Activated T-helper 17 cell treated with anti-CD3 and anti-CD28 coated beads, Interleukin-2, amount 50 U/mL, for 72 hours (primary cell): ENCODE measurements around the gene KRTAP12-4. TPM values are rescaled to one million over a fixed set of nuclear protein-coding genes. Genes with fewer than 3 reads are reported as not detected.
"Not testable (repeated sequence)": the region's sequence is repeated elsewhere in the genome, so short reads cannot be mapped to it uniquely, and the experiment has no call there.

Experiments used
- ATAC-seq: fragments of 150-1000 bp; cut with Tn5 transposase; replicated peaks from 2 replicates; pipeline ENCODE4 v1.10.0; 2021; ENCODE audit warnings: mild to moderate bottlenecking, moderate library complexity
- H3K27ac Mint-ChIP-seq: one replicate; pipeline ENCODE4 v1.8.0; 2022; ENCODE audit warnings: mixed read lengths
- H3K27me3 Mint-ChIP-seq: one replicate; pipeline ENCODE4 v1.8.0; 2022; ENCODE audit warnings: mixed read lengths
- H3K36me3 Mint-ChIP-seq: one replicate; pipeline ENCODE4 v1.8.0; 2022; ENCODE audit warnings: low read depth, mild to moderate bottlenecking, mixed read lengths
- H3K4me1 Mint-ChIP-seq: one replicate; pipeline ENCODE4 v1.8.0; 2022; ENCODE audit warnings: mixed read lengths
- H3K4me3 Mint-ChIP-seq: one replicate; pipeline ENCODE4 v1.8.0; 2022; ENCODE audit warnings: mild to moderate bottlenecking, mixed read lengths
- H3K9me3 Mint-ChIP-seq: one replicate; pipeline ENCODE4 v1.8.0; 2022; ENCODE audit warnings: mixed read lengths
- total RNA-seq, 2 donors: library from RNA; stranded (reverse); gene quantifications; one replicate each; pipeline ENCODE4 v1.2.3, GENCODE V29; 2022

Gene KRTAP12-4
- total RNA-seq = not detected

DNA sequence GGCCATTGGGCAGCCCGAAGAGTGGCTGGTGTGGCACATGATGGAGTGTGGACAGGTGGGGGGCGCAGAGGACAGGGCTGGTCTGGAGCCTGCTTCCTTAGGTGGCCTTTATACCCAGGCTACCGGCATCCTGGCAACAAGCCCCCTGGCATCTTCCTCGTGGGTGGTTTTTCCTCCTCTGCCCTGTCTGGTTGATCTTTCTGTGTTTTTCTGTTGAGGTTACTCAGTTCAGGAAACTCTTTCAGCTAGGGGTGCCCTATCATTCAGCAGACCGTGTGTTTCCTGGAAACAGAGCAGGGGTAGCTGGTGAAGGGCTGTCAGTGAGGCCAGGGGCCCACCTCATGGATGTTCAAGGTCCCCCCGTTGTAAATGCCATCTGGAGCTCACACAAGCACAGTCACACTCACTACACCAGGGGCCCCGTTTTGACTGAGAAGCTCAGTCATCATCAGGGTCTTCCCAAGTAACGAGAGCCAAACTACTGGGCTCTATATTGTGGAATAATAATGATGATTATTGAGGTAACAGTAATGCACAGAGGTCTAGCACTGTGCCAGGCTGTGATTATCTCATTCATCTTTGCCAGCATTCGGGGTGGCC lies at the start of gene KRTAP12-4:
KRTAP12-4 (minus strand) TSS at position 84 of the 600 bp plus-strand sequence; CDS start at position 39, 45 bp downstream.
- Mint-ChIP-seq H3K36me3 (no peaks in the 10 kb centered on the region), H3K27ac (peak within 1 kb of the TSS; percentile 50), H3K4me3 (peak within 1 kb of the TSS; percentile 19), H3K27me3 (no peaks in the 10 kb centered on the region), H3K9me3 (peaks cover 12% of the 10 kb centered on the region), H3K4me1 (peaks cover 23% of the 10 kb centered on the region)
- no peak for ATAC-seq

DNA sequence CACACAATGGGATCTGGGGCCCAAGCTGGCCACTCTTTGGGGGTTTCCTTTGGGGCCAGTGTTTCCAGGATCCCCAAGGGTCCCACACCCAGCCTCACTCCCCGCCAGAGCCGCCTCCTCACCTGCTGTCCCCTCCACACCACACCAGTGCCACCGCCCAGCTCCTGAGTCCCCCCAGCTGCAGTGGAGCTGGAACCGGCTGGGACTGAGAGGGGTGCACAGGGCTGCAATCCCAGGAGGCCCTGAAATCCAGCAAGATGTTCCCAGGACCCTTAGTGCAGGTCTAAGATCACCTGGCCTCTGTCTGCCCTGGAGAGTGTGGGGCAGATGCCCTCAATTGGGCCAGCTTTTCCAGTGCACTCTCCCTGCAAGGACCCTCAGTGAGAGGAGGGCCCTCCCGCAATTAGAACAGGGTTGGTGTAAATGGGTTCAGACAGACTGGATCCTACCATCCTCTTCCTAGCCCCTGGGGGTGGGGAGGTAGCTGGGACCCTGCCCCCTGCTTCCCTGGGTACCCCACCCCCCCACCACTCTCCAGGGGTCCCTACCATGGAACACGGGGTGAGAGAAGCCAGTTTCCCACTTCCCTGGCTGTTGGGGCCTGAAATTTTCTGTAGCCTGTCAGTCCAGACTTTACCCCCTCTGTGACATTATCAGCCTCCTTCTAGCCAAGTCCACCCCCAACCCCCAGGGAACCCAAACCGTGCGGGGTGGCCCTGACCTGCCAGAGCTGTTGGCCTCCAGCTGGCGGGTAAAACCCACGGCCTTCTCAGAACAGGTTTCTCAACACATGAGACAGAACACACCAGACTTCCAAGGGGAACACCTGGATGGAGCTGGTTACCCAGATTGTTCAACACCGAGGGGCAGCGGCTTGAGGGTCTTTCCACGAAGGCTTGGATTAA lies 49.5 kb upstream of the KRTAP12-4 start:
- Mint-ChIP-seq H3K4me3 (no peak overlapping the region), H3K4me1 (peaks cover 9% of the 10 kb centered on the region), H3K27me3 (peaks cover 49% of the 10 kb centered on the region), H3K27ac (no peak overlapping the region), H3K36me3 (no peaks in the 10 kb centered on the region), H3K9me3 (no peaks in the 10 kb centered on the region)
- no peak for ATAC-seq

DNA sequence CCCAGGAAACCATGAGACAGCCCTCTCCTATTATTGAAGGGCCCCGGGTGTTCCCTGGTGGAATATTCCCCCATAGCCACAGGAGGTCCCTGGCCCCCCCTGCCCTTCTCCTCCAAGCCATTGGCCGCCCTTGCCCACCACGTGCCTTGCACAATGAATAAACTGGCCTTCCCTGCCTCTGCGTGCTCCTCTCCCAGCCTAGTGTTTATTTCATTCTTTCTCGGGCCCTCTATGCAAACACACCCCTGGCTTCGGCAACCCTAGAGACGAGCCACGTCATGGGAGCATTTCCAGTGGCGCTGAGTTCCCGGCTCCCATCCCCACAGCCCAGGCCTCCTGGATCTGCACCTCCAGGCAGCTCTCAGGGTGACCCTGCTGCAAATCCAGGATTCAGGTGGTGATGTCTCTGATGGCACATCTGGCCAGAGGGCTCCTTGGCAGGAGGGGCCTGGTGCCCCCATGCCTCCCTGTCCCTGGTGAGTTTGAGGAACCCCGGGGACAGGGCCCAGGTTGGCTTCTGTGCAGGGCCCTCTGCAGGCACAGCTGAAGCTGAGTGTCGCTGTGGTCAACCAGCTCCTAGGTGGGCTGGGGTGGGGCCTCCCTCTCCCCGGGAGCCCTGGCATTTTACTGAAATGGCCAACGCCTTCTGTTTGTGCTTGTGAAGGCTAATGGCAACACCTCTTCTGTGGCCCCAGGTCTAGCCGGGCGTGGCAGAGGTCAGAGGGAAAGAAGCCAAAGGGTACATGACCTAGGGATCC lies 48.7 kb upstream of the KRTAP12-4 start:
- Mint-ChIP-seq H3K36me3 (no peaks in the 10 kb centered on the region), H3K4me3 (no peak overlapping the region), H3K27ac (no peak overlapping the region), H3K4me1 (peaks cover 9% of the 10 kb centered on the region), H3K9me3 (no peaks in the 10 kb centered on the region), H3K27me3 (peaks cover 52% of the 10 kb centered on the region)
- no peak for ATAC-seq

- Mint-ChIP-seq H3K36me3 (no peaks in the 10 kb centered on the region), H3K9me3 (no peaks in the 10 kb centered on the region), H3K27me3 (peaks cover 60% of the 10 kb centered on the region), H3K4me3 (no peak overlapping the region), H3K4me1 (peaks cover 13% of the 10 kb centered on the region), H3K27ac (no peak overlapping the region)
- ATAC-seq = no peak
Observed at GRCh38 chr21:44702111-44702972, 47.9 kb upstream of the KRTAP12-4 start.

DNA sequence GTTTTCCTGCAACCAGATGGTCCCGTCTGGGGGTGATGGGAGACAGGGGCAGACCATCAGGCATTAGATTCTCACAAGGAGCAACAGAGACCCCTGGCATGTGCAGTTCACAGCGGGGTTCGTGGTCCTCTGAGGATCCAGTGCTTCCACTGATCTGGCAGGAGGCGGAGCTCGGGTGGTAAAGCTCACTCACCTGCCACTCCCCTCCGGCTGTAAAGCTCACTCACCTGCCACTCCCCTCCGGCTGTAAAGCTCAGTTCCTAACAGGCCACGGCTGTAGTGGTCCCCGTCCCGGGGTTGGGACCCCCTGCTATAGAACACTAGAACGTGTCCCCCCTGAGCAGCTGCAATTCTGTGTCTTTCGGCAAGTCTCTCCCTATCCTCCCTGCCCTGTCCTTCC lies 47.1 kb upstream of the KRTAP12-4 start:
- no peak overlapping the region for H3K27ac Mint-ChIP-seq
- no peaks in the 10 kb centered on the region for H3K36me3 Mint-ChIP-seq
- no peak for ATAC-seq
- no peak overlapping the region for H3K4me3 Mint-ChIP-seq
- peaks cover 13% of the 10 kb centered on the region for H3K4me1 Mint-ChIP-seq
- no peaks in the 10 kb centered on the region for H3K9me3 Mint-ChIP-seq
- H3K27me3 Mint-ChIP-seq = peaks cover 66% of the 10 kb centered on the region

- Mint-ChIP-seq H3K36me3 (no peaks in the 10 kb centered on the region), H3K4me1 (peaks cover 13% of the 10 kb centered on the region), H3K27ac (no peak overlapping the region), H3K4me3 (no peak overlapping the region), H3K9me3 (no peaks in the 10 kb centered on the region), H3K27me3 (peaks cover 66% of the 10 kb centered on the region)
- no peak for ATAC-seq
Observed at GRCh38 chr21:44701023-44701400, 46.6 kb upstream of the KRTAP12-4 start.

- Mint-ChIP-seq H3K9me3 (no peaks in the 10 kb centered on the region), H3K27me3 (peaks cover 61% of the 10 kb centered on the region), H3K36me3 (no peaks in the 10 kb centered on the region), H3K4me3 (no peak overlapping the region), H3K4me1 (peaks cover 13% of the 10 kb centered on the region), H3K27ac (no peak overlapping the region)
- no peak for ATAC-seq
Observed at GRCh38 chr21:44700101-44701022, 45.9 kb upstream of the KRTAP12-4 start.

DNA sequence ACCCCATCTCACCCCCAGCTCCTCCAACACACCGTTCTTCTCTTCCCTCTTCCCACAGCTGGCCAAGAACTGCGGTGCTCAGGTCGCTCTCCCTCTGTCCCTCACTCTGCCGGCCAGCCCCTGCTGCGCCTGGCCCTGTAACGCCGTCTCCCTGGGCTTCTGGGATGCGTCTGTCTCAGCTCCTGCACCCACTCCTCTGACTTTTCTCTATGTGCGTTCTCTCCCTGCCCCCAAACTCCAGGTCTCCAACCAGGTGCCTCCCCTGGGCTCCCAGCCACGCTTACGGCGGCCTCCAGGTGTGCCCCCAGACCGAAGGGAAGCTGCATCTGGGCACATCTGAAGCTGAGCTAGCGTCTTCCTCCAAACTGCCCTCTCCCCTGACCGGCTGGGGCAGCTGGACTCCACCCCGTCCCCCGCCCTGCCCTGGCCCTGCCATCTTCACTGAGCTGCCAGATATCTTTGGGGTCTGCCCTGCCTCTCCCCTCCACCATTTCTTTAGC lies 45.1 kb upstream of the KRTAP12-4 start:
- Mint-ChIP-seq H3K9me3 (no peaks in the 10 kb centered on the region), H3K36me3 (no peaks in the 10 kb centered on the region), H3K27me3 (peaks cover 54% of the 10 kb centered on the region), H3K4me1 (peaks cover 13% of the 10 kb centered on the region), H3K4me3 (no peak overlapping the region), H3K27ac (no peak overlapping the region)
- ATAC-seq = no peak

- no peaks in the 10 kb centered on the region for H3K9me3 Mint-ChIP-seq
Observed at GRCh38 chr21:44697811-44698734, 43.6 kb upstream of the KRTAP12-4 start.

DNA sequence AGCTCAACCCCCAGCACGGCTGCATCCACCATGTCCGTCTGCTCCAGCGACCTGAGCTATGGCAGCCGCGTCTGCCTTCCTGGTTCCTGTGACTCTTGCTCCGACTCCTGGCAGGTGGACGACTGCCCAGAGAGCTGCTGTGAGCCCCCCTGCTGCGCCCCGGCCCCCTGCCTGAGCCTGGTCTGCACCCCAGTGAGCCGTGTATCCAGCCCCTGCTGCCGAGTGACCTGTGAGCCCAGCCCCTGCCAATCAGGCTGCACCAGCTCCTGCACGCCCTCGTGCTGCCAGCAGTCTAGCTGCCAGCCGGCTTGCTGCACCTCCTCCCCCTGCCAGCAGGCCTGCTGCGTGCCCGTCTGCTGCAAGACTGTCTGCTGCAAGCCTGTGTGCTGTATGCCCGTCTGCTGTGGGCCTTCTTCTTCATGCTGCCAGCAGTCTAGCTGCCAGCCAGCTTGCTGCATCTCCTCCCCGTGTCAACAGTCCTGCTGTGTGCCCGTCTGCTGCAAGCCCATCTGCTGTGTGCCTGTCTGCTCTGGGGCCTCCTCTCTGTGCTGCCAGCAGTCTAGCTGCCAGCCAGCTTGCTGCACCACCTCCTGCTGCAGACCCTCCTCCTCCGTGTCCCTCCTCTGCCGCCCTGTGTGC lies 42.8 kb upstream of the KRTAP12-4 start, which contains the start of gene KRTAP10-12:
KRTAP10-12 (plus strand) TSS at position 1 of the 639 bp plus-strand sequence; CDS start at position 31, 30 bp downstream.
- ATAC-seq, H3K36me3 Mint-ChIP-seq, H3K4me3 Mint-ChIP-seq, H3K9me3 Mint-ChIP-seq, H3K27ac Mint-ChIP-seq, H3K4me1 Mint-ChIP-seq: not testable (repeated sequence)
- peaks cover 41% of the 10 kb centered on the region for H3K27me3 Mint-ChIP-seq

More at GRCh38 chr21:44697811-44698734, 43.6 kb upstream of the KRTAP12-4 start:
- no peak for ATAC-seq
- Mint-ChIP-seq H3K27me3 (peaks cover 48% of the 10 kb centered on the region), H3K4me1 (peaks cover 13% of the 10 kb centered on the region), H3K4me3 (no peak overlapping the region), H3K36me3 (no peaks in the 10 kb centered on the region), H3K27ac (no peak overlapping the region)

DNA sequence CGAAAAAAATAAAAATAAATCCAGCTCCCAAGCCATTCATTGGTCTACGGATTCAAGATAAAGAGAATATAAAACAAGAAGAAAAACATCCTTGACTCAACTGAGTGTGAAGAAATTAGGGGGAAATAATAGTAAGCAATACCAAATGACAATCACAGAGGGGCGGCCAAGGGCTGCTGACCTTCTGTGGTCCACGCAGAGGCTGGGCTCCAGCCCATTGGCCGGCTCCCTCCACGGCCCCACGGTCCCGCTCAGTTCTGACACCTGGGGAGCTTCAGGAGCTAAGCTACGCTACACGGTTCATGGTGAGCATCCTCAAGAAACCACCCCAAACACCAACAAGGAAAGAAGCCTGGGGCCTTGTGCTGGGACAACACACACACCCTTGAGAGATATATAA lies 42.1 kb upstream of the KRTAP12-4 start:
- no peak overlapping the region for H3K27ac Mint-ChIP-seq
- ATAC-seq = no peak
- peaks cover 7% of the 10 kb centered on the region for H3K4me1 Mint-ChIP-seq
- H3K4me3 Mint-ChIP-seq = no peak overlapping the region
- peaks cover 36% of the 10 kb centered on the region for H3K27me3 Mint-ChIP-seq
- H3K9me3 Mint-ChIP-seq = no peaks in the 10 kb centered on the region
- H3K36me3 Mint-ChIP-seq = no peaks in the 10 kb centered on the region

- Mint-ChIP-seq H3K4me1 (peaks cover 7% of the 10 kb centered on the region), H3K9me3 (no peaks in the 10 kb centered on the region), H3K36me3 (no peaks in the 10 kb centered on the region), H3K27ac (no peak overlapping the region), H3K27me3 (peaks cover 29% of the 10 kb centered on the region), H3K4me3 (no peak overlapping the region)
- no peak for ATAC-seq
Observed at GRCh38 chr21:44695641-44696040, 41.2 kb upstream of the KRTAP12-4 start.
